Vagina (tissue), 2 donors: ENCODE results near the gene TRAPPC4. TPM values are rescaled to one million over a fixed set of nuclear protein-coding genes. Genes with fewer than 3 reads are reported as not detected.
"Not testable (repeated sequence)": the region's sequence is repeated elsewhere in the genome, so short reads cannot be mapped to it uniquely, and the experiment has no call there.

Experiments used
- DNase-seq, 2 donors: peaks; one replicate each; pipeline ENCODE4 v3.0.0-alpha.2; 2017; ENCODE audit errors: extremely low spot score in 2 of 2
- H3K27ac ChIP-seq: fragments of 200-600 bp; sonication (generic); one replicate; pipeline ENCODE4 v1.5.1; 2019
- H3K27me3 ChIP-seq: fragments of 200-600 bp; sonication (generic); one replicate; pipeline ENCODE4 v1.5.1; 2019
- H3K36me3 ChIP-seq, 2 donors: fragments of 200-600 bp; sonication (generic); one replicate each; pipeline ENCODE4 v1.5.1; 2017 to 2019
- H3K4me1 ChIP-seq: fragments of 200-600 bp; sonication (generic); one replicate; pipeline ENCODE4 v1.5.1; 2019
- H3K4me3 ChIP-seq, 2 donors: fragments of 200-600 bp; sonication (generic); 1 replicate in 1 of 2; 2 replicates in 1 of 2; pipeline ENCODE4 v1.5.1; 2016 to 2019
- H3K9me3 ChIP-seq: fragments of 200-600 bp; sonication (generic); one replicate; pipeline ENCODE4 v1.5.1; 2019
- POLR2A ChIP-seq, 2 donors: fragments of 450-650 bp; IDR thresholded peaks; one replicate each; pipeline ENCODE4 v1.6.1; 2017; ENCODE audit warnings: antibody characterized with exemption in 2 of 2, mild to moderate bottlenecking in 2 of 2, moderate library complexity in 2 of 2
- POLR2AphosphoS5 ChIP-seq, 2 donors: sonication (generic); formaldehyde crosslinking; IDR thresholded peaks; one replicate each; pipeline ENCODE4 v1.9.0; 2017; ENCODE audit warnings: antibody characterized with exemption in 2 of 2, mild to moderate bottlenecking in 2 of 2, low read depth in 1 of 2; ENCODE audit not compliant: insufficient read depth in 1 of 2
- intact Hi-C: fragments of 100-400 bp; cut with DNase I; formaldehyde crosslinking; loops from one replicate; pipeline ENCODE4 v1.15.1; 2023
- total RNA-seq: library from RNA; depleted of rRNA; stranded (reverse); fragments of >200 nt; gene quantifications from one replicate; pipeline ENCODE4 v1.2.3, GENCODE V29; 2016
- TF ChIP-seq, protein P1 (sequence below), 3 experiments: fragments of 450-650 bp in 2 of 3; fragments of 200-600 bp in 1 of 3; sonication (generic) in 1 of 3; IDR thresholded peaks; one replicate each; pipeline ENCODE4 v1.5.1; 2017 to 2019; ENCODE audit warnings: antibody characterized with exemption in 3 of 3, mild to moderate bottlenecking in 2 of 3, moderate library complexity in 2 of 3

The TRAPPC4 gene
- total RNA-seq, 1 donor from 2014 or later, result 40.0 TPM

DNA sequence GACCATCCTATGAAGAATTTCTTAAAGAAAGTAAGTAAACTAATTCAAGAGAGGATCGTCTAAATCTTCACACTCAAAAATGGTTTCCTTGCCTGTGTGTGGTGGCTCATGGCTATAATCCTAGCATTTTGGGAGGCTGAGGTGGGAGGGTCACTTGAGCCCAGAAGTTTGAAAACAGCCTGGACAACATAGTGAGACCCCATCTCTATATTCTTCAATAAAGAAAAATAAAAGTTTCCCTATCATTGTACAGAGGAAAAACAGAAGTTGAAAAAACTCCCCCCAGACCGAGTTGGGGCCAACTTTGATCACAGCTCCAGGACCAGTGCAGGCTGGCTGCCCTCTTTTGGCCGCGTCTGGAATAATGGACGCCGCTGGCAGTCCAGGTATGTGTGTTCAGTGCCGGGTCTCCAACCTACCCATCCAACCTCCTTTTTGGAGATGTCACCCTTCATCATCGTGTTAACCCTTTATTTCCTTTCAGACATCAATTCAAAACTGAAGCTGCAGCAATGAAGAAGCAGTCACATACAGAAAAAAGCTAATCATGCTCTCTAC, 3.4 kb upstream of the TRAPPC4 start:
- Histone ChIP-seq H3K9me3 (no peaks in the 10 kb centered on the region), H3K4me3 (no peak overlapping the region), H3K36me3 (peaks cover 0 to 54% of the 10 kb centered on the region in 2 donors), H3K4me1 (peaks cover 37% of the 10 kb centered on the region), H3K27ac (no peak overlapping the region), H3K27me3 (no peaks in the 10 kb centered on the region)
- intact Hi-C loops, result no loop called here
- TF ChIP-seq POLR2A (IDR thresholded peaks at IDR 0.05), result no peak
- TF ChIP-seq, protein P1, sequence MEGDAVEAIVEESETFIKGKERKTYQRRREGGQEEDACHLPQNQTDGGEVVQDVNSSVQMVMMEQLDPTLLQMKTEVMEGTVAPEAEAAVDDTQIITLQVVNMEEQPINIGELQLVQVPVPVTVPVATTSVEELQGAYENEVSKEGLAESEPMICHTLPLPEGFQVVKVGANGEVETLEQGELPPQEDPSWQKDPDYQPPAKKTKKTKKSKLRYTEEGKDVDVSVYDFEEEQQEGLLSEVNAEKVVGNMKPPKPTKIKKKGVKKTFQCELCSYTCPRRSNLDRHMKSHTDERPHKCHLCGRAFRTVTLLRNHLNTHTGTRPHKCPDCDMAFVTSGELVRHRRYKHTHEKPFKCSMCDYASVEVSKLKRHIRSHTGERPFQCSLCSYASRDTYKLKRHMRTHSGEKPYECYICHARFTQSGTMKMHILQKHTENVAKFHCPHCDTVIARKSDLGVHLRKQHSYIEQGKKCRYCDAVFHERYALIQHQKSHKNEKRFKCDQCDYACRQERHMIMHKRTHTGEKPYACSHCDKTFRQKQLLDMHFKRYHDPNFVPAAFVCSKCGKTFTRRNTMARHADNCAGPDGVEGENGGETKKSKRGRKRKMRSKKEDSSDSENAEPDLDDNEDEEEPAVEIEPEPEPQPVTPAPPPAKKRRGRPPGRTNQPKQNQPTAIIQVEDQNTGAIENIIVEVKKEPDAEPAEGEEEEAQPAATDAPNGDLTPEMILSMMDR (IDR thresholded peaks at IDR 0.05), result no peak
- TF ChIP-seq POLR2AphosphoS5 (IDR thresholded peaks at IDR 0.05; ENCODE audit: insufficient read depth in 1 of 2, low read depth in 1 of 2), result no peak
- no peak for DNase-seq

DNA sequence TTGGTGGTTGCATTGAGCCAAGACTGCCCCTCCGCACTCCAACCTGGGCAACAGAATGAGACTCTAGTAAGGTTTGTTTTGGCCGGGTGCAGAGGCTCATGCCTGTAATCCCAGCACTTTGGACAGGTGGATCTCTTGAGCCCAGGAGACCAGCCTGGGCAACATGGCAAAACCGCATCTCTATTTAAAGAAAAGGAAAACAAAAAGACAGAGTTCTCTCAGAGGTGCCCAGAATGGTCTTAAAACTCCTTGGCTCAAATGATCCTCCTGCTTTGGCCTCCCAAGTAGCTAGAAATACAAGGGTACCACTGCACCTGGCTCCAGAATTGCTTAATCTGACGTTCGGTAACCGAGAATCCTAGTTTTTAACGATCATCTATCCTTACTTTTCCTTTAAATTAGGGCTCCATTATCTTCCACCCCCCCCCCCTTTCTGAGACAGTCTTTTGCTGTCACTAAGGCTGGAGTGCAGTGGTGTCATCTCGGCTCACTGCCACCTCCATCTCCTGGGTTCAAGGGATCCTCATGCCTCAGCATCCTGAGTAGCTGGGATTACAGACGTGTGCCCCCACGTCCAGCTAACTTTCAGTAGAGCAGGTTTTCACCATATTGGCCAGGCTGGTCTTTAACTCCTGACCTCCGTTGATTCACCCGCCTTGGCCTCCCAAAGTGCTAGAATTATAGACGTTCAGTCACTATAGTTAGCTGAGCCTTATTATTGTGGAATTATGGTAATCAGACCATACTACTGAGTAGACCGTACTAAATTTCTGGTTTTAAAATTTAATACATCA, 2.2 kb upstream of the TRAPPC4 start:
- Histone ChIP-seq H3K27ac (no peak overlapping the region), H3K27me3 (no peaks in the 10 kb centered on the region), H3K4me3 (peak overlapping the region in 1 of 2 donors; percentile 82), H3K9me3 (no peaks in the 10 kb centered on the region), H3K4me1 (peaks cover 48% of the 10 kb centered on the region), H3K36me3 (peaks cover 0 to 45% of the 10 kb centered on the region in 2 donors)
- TF ChIP-seq POLR2AphosphoS5 (IDR thresholded peaks at IDR 0.05; ENCODE audit: insufficient read depth in 1 of 2, low read depth in 1 of 2), result no peak
- DNase-seq, result no peak
- intact Hi-C loops, result no loop called here

DNA sequence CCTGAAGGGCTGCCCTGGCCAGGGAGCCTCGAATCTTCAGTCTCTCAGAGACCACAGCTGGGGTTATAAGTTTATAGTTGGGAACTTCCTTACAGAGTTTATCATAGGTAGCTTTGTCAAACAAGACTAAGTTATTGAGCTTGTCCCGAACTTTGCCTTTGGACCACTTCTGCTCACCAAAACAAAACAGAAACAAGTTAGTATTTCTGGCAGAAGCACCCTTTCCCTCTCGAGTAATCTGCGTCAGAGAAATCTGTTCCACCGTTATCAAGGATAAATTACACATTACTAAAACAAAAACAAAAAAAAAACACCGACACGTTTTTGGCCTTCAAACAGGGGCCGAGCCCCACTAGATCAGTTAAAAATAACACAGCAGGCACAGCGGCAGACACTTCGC, 1.2 kb upstream of the TRAPPC4 start:
- DNase-seq, intact Hi-C loops, H3K27me3 ChIP-seq, H3K9me3 ChIP-seq: not testable (repeated sequence)
- H3K4me1 ChIP-seq, result peaks cover 53% of the 10 kb centered on the region
- peak overlapping the region; percentile 82 to 94 for H3K4me3 ChIP-seq
- peak overlapping the region; percentile 89 for H3K27ac ChIP-seq
- H3K36me3 ChIP-seq, result peaks cover 0 to 46% of the 10 kb centered on the region in 2 donors

DNA sequence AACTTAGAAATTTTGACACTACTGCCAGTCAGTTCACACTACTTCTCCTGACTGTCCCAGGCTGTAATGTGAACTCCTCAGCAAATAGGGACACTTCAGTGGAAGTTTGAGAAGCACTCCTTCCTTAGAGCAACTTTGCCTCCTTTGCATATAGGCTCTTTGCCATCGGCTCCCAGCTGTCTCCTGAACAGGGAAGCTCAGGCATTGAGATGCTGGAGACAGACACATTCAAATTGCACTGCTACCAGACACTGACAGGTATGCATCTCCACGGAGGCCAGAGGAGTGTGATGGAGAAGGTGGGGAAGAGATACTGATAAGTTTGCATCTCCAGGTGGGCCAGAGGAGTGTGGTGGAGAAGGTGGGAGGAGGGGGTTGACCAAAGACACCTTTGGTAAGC, 1.4 kb downstream of the TRAPPC4 start:
- Histone ChIP-seq H3K27me3 (no peaks in the 10 kb centered on the region), H3K4me3 (peak overlapping the region; percentile 82 to 94), H3K36me3 (peaks cover 0 to 53% of the 10 kb centered on the region in 2 donors), H3K4me1 (peaks cover 53% of the 10 kb centered on the region), H3K27ac (no peak overlapping the region), H3K9me3 (no peaks in the 10 kb centered on the region)
- no peak for DNase-seq
- intact Hi-C loops, result no loop called here
- no peak for TF ChIP-seq POLR2A (IDR thresholded peaks at IDR 0.05)
- TF ChIP-seq, protein P1 (IDR thresholded peaks at IDR 0.05), result no peak
- no peak for TF ChIP-seq POLR2AphosphoS5 (IDR thresholded peaks at IDR 0.05; ENCODE audit: insufficient read depth in 1 of 2, low read depth in 1 of 2)

DNA sequence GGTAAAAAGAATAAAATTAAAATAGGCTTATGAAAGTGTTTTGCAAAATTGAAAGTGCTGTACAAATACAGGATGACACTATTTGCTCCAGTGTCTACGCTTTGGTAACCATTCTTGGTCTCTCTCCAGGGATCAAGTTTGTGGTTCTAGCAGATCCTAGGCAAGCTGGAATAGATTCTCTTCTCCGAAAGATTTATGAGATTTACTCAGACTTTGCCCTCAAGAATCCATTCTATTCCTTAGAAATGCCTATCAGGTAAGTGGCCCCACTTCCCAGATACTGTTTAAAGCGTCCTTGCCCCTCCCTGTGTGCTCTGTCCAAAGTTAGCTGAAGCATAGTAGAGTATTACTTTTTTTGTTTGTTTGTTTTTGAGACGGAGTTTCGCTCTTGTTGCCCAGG, 3.1 kb downstream of the TRAPPC4 start:
- Histone ChIP-seq H3K4me1 (peaks cover 37% of the 10 kb centered on the region), H3K4me3 (no peak overlapping the region), H3K27me3 (no peaks in the 10 kb centered on the region), H3K9me3 (no peaks in the 10 kb centered on the region), H3K27ac (no peak overlapping the region), H3K36me3 (peaks cover 0 to 44% of the 10 kb centered on the region in 2 donors)
- TF ChIP-seq POLR2A (IDR thresholded peaks at IDR 0.05) (no peak), POLR2AphosphoS5 (IDR thresholded peaks at IDR 0.05; ENCODE audit: insufficient read depth in 1 of 2, low read depth in 1 of 2) (no peak)
- TF ChIP-seq, protein P1 (IDR thresholded peaks at IDR 0.05), result no peak
- intact Hi-C loops, result no loop called here
- no peak for DNase-seq

DNA sequence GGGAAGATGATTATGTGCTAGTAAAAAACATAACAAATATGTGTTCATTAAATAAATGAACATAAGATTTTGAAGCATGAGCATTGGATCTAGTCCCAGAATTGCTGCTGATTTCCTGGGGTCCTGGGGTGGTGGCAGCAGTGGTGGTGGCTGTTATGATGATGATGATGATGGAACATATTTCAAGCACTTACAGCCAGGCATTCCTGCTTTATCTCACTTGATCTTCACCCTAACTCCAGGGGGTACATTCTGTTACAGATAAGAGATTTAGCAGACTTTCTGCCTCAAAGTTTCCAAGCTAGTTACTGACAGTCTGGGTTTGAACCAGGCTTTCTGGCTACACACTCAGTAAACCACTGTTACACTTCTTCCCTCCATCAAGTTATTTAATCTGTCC, 5.2 kb downstream of the TRAPPC4 start:
- H3K27me3 ChIP-seq, result no peaks in the 10 kb centered on the region
- H3K4me1 ChIP-seq, result peaks cover 35% of the 10 kb centered on the region
- H3K27ac ChIP-seq, result no peak overlapping the region
- H3K4me3 ChIP-seq, result no peak overlapping the region
- DNase-seq, result no peak
- H3K36me3 ChIP-seq, result peaks cover 0 to 50% of the 10 kb centered on the region in 2 donors
- intact Hi-C loops, result no loop called here
- TF ChIP-seq POLR2A (IDR thresholded peaks at IDR 0.05) (no peak), POLR2AphosphoS5 (IDR thresholded peaks at IDR 0.05; ENCODE audit: insufficient read depth in 1 of 2, low read depth in 1 of 2) (no peak)
- TF ChIP-seq, protein P1 (IDR thresholded peaks at IDR 0.05), result no peak
- H3K9me3 ChIP-seq, result no peaks in the 10 kb centered on the region
